ENCODE results near the gene ZNF750.

GRCh38 chr17:82881324-82881823 lies 41.6 kb upstream of the ZNF750 start:
- TF ChIP-seq POLR2A (IDR thresholded peaks at IDR 0.05; ENCODE audit: low read depth, low read length) (no peak), POLR2AphosphoS5 (IDR thresholded peaks at IDR 0.05; ENCODE audit: low read depth, low read length) (no peak)

Measured in GM12892 (cell line).